ENCODE results near the gene REC114.
"Not testable (repeated sequence)": the region's sequence is repeated elsewhere in the genome, so short reads cannot be mapped to it uniquely, and the experiment has no call there.

The REC114 gene

GRCh38 chr15:73460662-73461061 is 17.7 kb downstream of the REC114 start:
- no peak for DNase-seq

- no peak for DNase-seq
Observed at GRCh38 chr15:73464602-73465001, 21.6 kb downstream of the REC114 start.

GRCh38 chr15:73467758-73468157 is 24.8 kb downstream of the REC114 start:
- no peak for DNase-seq

GRCh38 chr15:73474785-73475184 is 31.8 kb downstream of the REC114 start:
- DNase-seq, result no peak

- DNase-seq, result no peak
Observed at GRCh38 chr15:73476704-73477216, 33.8 kb downstream of the REC114 start.

GRCh38 chr15:73480050-73480449 is 37.1 kb downstream of the REC114 start:
- DNase-seq, result no peak

GRCh38 chr15:73482166-73482565 is 39.2 kb downstream of the REC114 start:
- DNase-seq, result no peak

GRCh38 chr15:73483053-73483452 is 40.1 kb downstream of the REC114 start:
- no peak for DNase-seq

GRCh38 chr15:73485372-73485771 is 42.4 kb downstream of the REC114 start:
- no peak for DNase-seq

GRCh38 chr15:73485885-73486284 is 42.9 kb downstream of the REC114 start:
- not testable (repeated sequence) for DNase-seq

- no peak for DNase-seq
Observed at GRCh38 chr15:73488698-73489097, 45.7 kb downstream of the REC114 start.

GRCh38 chr15:73493922-73494321 is 51.0 kb downstream of the REC114 start:
- DNase-seq, result no peak

GRCh38 chr15:73495181-73495580 is 52.2 kb downstream of the REC114 start:
- no peak for DNase-seq

- no peak for DNase-seq
Observed at GRCh38 chr15:73500696-73501095, 57.7 kb downstream of the REC114 start.

- no peak for DNase-seq
Observed at GRCh38 chr15:73504885-73505284, 61.9 kb downstream of the REC114 start.

GRCh38 chr15:73515527-73515926 is 72.6 kb downstream of the REC114 start:
- DNase-seq, result no peak

- no peak for DNase-seq
Observed at GRCh38 chr15:73517566-73517965, 74.6 kb downstream of the REC114 start.

- no peak for DNase-seq
Observed at GRCh38 chr15:73518180-73518862, 75.4 kb downstream of the REC114 start.

GRCh38 chr15:73518876-73519733 is 76.1 kb downstream of the REC114 start:
- no peak for DNase-seq

GRCh38 chr15:73522011-73522410 is 79.0 kb downstream of the REC114 start:
- no peak for DNase-seq

GRCh38 chr15:73524919-73525318 is 82.0 kb downstream of the REC114 start:
- DNase-seq, result no peak

GRCh38 chr15:73527598-73527997 is 84.6 kb downstream of the REC114 start:
- no peak for DNase-seq

GRCh38 chr15:73530649-73531048 is 87.7 kb downstream of the REC114 start:
- DNase-seq, result no peak

GRCh38 chr15:73538123-73538522 is 95.2 kb downstream of the REC114 start:
- no peak for DNase-seq

Data from SIG-M5 (cell line).